ENCODE measurements around the gene ADCY5. TPM values are rescaled to one million over a fixed set of nuclear protein-coding genes. Genes with fewer than 3 reads are reported as not detected.

Gene ADCY5
- polyA plus RNA-seq, 1 donor = 3.7 TPM

GRCh38 chr3:123283657-123284398, 165.1 kb downstream of the ADCY5 start:
- DNase-seq = no peak

DNA sequence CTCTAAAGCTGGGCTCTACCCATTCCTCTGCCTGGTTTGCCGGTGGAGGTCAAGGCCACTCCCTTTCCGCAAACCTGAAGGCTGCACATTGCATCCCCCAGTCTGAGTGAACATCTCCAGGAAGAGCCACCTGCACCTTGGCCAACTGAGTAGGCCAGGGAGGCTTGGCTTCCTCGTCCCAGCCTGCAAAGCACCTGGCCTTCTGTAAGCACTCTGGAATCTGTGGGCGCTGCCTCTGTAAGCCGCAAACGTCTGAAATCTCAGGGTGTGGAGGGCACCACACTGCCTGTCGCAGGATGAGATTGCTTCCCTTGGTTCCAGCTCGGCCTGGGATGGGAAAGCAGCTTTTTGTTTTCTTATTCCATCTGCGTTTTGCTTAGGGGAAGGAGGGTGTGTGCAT, 165.8 kb downstream of the ADCY5 start:
- DNase-seq = no peak

DNA sequence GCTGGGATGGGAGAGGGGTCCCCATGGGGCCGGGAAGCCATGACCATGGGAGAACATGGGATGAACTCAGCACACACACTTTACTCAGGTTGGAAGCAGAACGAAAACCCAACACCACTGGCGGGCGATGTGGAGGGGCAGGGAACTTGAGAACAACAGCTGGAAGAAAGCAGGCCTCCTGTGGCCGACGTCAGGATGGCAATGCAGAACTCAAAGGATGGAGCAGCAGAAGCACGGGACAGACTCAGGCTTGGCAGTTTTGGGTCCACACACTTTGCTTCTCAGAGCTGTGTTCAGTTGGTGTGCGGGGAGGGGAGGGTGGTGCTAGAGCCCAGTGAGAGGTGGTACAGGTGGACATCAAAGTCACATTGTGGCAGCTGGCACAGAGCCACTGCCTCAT, 166.4 kb downstream of the ADCY5 start:
- DNase-seq = no peak

DNA sequence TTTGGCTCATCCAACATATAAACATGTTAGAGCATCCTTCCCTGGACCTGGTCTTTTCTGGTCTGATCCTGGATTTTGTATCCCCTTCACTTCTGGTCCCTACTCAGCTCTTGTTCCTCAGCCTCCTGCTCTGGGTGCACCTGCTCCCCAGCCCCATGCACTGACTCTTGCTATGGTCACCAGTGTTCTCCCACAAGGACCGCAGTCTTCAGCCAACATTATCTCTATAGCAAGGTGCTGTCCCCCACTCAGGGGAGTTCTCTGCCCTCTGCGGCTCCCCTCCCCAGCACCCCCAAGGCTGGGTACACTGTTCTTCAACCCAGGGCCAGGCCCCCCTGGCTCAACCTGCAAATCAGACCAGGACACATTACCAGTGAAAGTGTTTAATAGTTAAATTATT, 167.0 kb downstream of the ADCY5 start:
- no peak for DNase-seq

DNA sequence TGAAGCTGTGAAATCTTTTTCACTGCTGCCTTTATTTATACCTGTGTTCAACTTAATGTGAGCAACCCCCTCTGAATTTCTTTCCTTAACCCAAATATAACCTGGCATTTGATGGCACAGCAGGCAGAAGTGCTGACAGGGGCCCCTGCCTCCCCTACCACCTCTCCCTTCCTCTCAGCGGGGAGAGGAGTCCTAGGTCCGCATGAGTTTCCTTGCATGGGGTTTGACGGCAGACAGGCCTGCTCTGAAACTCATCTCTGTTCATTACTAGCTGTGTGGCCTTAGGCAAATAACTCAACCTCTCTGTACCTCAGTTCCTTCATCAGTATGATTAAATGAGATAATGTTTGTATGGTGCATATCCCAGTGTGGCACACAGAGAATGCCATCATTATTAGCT, 167.5 kb downstream of the ADCY5 start:
- DNase-seq = no peak

- no peak for DNase-seq
These were observed 169.8 kb downstream of the ADCY5 start for GRCh38 chr3:123279121-123279520.

- DNase-seq = no peak
These were observed 170.4 kb downstream of the ADCY5 start for GRCh38 chr3:123278446-123278845.

GRCh38 chr3:123277106-123277505, 171.8 kb downstream of the ADCY5 start:
- DNase-seq = no peak

- DNase-seq = no peak
These were observed 172.4 kb downstream of the ADCY5 start for GRCh38 chr3:123276346-123277006.

GRCh38 chr3:123275691-123276090, 173.2 kb downstream of the ADCY5 start:
- DNase-seq = no peak

DNA sequence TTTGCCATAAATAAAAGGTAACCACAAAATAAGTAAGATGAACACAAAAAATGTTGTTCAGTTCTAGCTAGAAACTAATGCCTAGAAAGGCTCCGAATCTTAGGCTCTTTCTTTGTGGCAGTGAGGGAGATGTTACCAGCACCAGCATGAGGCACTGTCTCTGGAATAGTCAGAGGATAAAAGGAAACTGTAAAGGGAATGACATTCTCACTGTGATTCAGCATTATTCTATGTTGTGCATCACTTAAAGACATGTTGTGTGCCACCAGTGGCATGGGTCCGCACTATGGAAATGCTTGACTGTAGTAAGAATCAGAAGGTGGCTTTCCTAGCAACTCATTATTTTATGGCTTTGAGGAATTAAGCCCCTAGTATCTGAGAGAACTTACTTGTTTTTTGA, 176.3 kb downstream of the ADCY5 start:
- no peak for DNase-seq

DNA sequence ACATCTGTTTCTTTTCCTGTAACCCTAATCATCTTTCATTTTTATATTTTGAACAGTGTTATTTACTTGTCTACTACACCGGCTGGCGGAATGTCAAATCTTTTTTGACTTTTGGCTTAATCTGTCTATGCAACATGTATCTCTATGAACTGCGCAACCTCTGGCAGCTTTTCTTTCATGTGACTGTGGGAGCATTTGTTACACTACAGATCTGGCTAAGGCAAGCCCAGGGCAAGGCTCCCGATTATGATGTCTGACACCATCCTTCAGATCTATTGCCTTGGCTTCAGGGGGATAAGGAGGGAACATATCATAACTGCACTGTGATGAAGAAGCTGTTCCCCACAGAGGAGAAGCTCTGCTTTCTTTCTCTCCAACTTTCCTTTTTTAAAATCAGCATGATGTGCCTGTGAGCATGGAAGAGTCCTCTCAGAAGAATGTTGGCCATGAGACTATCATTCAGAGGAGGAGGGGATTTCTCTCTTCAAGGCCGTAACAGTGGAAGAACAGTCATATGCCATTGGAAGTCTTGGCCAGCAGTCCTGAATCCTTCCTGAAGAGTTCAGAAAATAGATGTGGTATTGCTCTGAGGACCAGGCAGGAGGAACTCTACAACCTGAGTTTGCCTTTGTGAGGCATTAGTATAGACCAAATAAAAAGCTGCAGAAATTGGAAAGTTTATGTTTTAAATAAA, 177.3 kb downstream of the ADCY5 start:
- no peak for DNase-seq

- DNase-seq = no peak
These were observed 178.1 kb downstream of the ADCY5 start for GRCh38 chr3:123270818-123271217.

DNA sequence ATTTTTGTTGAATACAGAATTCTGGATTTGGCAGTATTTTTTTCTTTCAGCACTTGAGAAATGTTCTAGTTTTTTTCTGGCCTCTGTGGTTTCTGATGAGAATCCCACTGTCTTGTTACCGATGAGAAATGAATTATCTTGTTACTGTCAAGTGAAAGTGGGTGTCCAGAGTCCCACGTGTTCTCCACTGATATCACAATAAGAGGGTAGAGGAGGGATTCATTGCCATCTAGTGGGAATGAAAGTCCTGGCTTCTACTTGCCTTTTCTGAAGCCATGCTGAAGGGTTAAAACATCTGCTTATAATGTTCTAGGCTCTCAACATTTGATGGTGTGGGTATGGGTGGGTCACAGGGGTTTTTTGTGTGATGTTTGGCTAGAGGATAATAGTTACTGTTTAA, 181.1 kb downstream of the ADCY5 start:
- no peak for DNase-seq

DNA sequence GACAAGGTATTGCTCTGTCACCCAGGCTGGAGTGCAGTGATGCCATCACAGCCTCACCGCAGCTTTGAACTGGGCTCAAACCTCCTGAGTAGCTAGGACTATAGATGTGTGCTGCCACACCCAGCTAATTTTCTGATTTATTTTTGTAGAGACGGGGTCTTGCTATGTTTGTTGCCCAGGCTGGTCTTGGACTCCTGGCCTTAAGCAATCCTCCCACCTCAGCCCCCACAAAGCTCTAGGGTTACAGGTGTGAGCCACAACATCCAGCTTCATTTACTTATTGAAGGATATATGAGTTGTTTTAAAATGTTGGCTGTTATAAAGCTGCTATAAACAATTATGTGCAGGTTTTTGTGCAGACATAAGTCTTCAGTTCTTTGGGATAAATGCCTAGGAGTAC, 184.9 kb downstream of the ADCY5 start:
- no peak for DNase-seq

DNA sequence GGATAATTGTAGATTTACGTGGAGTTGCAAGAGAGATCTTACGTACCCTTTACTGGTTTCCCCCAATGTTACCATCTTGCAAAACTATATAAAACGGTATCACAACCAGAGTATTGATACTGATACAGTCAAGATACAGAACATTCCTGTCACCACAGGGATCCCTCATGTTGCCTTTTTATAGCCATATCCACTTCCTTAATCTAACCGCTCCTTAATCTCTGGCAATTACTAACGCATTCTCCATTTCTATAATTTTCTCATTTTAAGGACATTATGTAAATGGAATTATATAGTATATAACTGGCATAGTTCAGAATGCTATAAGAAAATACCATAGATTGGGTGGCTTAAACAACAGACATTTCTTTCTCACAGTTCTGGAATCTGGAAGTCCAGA, 186.0 kb downstream of the ADCY5 start:
- no peak for DNase-seq

DNA sequence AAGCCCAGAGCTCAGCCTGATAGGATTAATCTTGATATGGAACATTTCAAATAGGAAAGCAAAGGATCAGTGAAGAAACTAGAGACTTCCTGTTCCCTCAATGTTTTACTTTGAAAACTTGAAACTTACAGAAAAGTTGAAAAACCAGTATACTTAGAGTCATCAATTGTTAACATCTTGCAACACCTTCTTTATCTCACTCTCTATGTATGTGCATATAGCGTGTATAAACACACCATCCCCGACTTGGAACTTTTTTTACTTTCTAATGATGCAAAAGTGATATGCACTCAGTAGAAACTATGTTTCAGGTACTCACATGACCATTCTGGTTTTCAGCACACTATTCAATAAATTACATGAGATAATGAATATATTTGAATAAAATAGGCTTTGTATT, 186.7 kb downstream of the ADCY5 start:
- no peak for DNase-seq

DNA sequence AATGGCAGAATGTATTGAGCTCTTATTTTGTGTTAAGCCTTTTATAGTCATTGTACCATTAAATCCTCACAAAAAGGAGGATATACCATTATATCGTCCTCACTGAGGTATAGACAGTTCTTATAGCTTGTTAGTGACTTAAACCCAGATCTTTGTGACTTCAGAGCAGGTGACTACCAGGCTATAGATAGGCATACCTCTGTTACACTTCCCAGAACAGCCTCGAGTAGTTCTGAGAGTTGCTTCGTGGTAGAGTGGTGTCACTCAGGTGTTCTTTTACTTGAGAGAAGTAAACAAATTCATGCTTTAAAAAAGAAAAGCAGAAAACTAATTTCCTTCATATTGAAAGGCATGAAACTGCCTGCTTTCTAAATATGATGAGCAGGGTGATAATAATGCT, 187.2 kb downstream of the ADCY5 start:
- no peak for DNase-seq

DNA sequence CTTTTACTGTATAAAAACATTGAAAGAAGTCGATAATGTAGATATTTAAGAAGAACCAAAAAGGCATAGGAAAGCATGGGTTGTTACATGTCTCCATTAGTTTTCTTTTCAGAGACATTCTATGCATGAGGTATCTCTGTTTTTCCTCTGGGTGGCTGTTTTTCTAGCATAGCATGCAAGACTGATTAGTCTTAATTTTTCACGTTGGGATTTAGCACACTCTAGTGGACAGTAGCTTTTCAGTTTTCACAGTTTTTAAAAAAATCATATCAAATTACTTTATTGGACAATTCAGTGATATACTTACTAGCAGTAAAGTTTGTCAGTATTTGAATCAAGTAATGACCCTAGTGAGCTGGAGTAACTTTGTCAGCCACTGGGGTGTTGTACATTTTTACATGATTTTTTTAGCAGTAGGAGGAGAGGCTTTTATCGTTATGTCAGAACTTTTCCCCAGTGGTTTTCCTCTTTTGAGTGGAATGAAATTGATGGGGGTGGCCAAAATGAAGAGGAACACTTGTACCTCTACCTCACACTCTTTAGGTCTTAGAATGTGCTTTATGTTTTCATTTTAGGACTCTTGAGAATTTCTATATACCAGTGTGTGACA, 190.0 kb downstream of the ADCY5 start:
- peak; percentile 34 for DNase-seq

DNA sequence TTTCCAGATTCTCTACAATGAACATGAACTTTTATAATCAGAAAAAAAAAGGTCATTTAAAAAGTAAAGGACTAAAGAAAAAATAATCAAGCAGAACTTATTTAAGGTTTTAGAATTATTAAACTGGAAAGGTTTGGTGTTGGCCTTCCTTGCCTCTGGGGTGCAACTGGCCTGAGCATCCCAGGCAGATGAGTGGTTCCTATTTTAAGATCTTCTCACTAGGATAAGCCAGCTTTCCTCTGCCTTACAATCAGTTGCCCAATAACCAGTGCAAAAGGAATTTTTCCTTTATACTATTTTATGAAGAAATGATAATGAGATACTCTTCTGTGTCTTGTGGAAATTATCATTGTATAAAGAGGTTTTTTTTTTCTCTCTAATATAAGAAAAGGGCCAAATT, 190.5 kb downstream of the ADCY5 start:
- DNase-seq = no peak

- DNase-seq = no peak
These were observed 192.6 kb downstream of the ADCY5 start for GRCh38 chr3:123256256-123256655.

GRCh38 chr3:123246866-123247265, 202.0 kb downstream of the ADCY5 start:
- peak; percentile 22 for DNase-seq

GRCh38 chr3:123244128-123244527, 204.8 kb downstream of the ADCY5 start:
- no peak for DNase-seq
